NCI-H1694 (cell line): ENCODE measurements around the gene NBL1.
"Not testable (repeated sequence)": the region's sequence is repeated elsewhere in the genome, so short reads cannot be mapped to it uniquely, and the experiment has no call there.

Experiments used
- DNase-seq: peaks from one replicate; lab custom pipeline; 2025; lab: John Stamatoyannopoulos, UW

Gene NBL1

DNA sequence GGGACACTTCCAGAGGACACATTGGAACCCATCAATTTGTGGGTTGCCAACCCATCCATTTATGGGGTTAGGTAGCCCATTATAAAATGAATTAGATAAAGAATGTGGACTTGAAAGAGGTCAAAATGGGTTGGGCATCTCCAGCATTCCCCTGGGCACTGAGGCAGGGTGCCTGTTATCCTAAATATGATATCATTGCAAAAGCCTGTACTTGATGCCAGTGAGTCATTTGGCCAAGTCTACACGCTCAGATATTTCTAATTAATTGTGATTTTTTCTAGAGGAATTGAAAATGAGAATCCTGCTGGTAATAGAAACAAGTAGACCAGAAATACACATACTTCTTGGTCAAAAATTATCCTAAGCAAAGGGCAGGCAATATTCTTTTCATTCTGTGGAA, 21.9 kb upstream of the NBL1 start:
- DNase-seq: no peak

GRCh38 chr1:19623523-19623922, 20.6 kb upstream of the NBL1 start:
- no peak for DNase-seq

- no peak for DNase-seq
Measured at GRCh38 chr1:19625291-19625937, 18.7 kb upstream of the NBL1 start.

GRCh38 chr1:19628879-19629278, 15.2 kb upstream of the NBL1 start:
- no peak for DNase-seq

DNA sequence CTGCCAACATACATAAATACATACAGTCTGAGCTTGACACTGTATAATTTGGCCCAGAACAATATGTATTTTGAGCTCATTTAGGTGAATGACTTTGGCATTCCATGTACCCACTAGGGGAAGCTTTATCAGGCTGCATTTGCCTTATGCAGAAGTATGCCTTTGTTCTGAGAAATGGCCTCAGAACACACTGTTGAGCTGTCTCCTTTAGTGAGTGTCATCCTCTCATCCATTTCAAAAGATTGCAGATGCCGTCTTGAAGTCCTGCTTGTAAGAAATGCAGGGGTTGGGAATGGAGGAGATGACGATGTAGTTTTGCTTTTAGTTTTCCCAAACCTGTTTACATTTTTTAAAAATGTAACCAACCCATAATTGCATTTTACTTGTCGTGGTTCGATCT, 14.8 kb upstream of the NBL1 start:
- no peak for DNase-seq

- DNase-seq: not testable (repeated sequence)
Measured at GRCh38 chr1:19630192-19630591, 13.9 kb upstream of the NBL1 start.

- no peak for DNase-seq
Measured at GRCh38 chr1:19630720-19631395, 13.3 kb upstream of the NBL1 start.

DNA sequence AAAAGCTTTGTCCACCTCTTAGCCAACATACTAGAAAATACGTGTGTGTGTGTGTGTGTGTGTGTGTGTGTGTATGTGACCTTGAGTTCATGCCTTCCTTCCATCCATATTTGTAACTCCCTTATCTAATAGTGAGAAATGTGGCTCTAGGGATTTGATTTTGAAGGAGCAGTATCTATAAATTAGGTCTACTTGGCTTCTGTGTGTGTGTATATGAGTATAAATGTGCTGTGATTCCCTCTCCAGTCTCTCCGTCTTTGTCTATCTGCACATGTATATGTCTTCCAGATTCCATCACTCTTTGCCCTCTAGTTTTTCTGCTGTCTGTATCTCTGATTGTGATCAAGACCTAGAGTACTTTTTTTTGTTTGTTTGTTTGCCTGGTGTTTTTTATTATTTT, 11.9 kb upstream of the NBL1 start:
- no peak for DNase-seq

GRCh38 chr1:19633106-19633505, 11.0 kb upstream of the NBL1 start:
- no peak for DNase-seq

GRCh38 chr1:19635064-19635463, 9.0 kb upstream of the NBL1 start:
- not testable (repeated sequence) for DNase-seq

DNA sequence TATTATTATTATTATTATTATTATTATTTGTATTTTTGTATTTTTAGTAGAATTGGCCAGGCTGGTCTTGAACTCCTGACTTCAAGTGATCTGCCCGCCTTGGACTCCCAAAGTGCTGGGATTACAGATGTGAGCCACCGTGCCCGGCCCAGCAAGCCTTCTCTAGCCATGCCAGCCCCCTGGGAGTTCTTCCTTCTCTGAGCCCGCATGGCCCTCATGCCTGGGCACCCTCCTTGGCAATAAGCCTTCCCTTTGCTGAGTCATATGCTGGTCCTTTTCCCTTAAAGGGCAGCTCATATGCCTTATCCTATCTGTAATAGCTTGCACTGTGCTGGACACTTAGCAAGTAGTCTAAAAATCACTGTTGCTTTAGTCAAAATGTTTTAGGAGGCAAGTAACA, 8.5 kb upstream of the NBL1 start:
- DNase-seq: no peak

GRCh38 chr1:19636065-19636464, 8.0 kb upstream of the NBL1 start:
- no peak for DNase-seq

- not testable (repeated sequence) for DNase-seq
Measured at GRCh38 chr1:19636749-19637148, 7.4 kb upstream of the NBL1 start.

- DNase-seq: no peak
Measured at GRCh38 chr1:19637606-19638005, 6.5 kb upstream of the NBL1 start.

DNA sequence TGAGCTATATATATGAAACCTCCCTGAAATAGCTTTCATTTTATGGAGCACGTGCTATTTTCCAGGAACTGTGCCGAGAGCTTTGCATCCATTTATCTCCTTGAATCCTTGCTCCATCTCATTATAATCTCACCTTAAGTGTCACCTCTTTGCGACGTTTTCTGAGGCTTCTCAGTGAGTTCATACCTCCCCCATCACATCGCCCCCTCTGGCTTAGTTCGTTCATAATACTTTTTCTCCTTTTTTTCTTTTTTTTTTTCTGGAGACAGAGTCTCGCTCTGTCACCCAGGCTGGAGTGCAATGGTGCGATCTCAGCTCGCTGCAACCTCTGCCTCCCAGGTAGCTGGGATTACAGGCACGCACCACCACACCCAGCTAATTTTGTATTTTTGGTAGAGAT, 4.9 kb upstream of the NBL1 start:
- DNase-seq: not testable (repeated sequence)

DNA sequence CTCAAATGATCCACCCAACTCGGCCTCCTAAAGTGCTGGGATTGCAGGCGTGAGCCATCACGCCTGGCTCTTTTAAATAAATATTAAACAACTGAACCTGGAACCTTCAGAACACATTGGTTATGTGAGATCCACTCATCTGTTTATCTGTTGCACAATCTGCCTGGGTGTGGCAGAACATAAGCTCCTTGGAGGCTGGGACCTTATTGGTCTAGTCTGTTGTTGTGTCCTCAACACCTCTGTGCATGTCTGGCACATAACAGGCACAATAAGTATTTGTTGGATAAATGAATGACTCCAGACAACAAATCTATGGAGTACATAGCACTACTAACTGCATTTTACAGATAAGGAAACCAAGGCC, 4.1 kb upstream of the NBL1 start:
- DNase-seq: no peak

- no peak for DNase-seq
Measured at GRCh38 chr1:19640363-19641316, 3.5 kb upstream of the NBL1 start.

DNA sequence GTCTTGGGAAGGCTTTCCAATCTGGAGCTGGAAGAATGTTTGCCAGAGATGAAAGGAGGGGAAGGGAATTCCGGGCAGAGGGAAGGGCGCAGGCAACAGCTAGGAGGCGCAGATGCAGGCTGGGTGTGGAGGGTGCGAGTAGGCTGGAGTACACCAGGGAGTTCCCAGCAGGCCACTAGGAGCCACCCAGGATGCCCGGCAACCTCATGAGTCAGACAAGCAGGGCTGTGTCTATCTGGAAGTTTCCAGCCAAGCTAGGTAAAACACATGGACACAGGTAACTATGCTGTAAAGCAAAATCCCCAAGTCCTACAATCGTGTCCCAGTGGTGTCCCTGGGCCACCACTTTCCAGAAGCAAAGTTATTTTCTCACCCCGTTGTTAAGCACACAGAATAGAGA, 990 bp upstream of the NBL1 start:
- no peak for DNase-seq

DNA sequence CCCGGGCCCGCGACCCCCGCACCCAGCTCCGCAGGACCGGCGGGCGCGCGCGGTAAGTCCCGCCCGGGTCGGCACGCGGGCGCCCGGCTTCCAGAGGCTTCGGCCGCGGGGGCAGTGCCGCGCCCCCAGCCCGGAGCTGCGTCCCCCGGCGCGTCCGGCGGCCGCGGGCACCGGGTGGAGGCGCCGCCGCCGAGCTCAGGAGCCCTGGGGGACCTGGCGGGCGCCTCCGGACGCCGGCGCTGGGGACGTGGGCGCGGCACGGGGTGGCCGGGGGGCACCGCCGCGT, 227 bp downstream of the NBL1 start:
- no peak for DNase-seq

GRCh38 chr1:19644681-19645410, 735 bp downstream of the NBL1 start:
- no peak for DNase-seq

DNA sequence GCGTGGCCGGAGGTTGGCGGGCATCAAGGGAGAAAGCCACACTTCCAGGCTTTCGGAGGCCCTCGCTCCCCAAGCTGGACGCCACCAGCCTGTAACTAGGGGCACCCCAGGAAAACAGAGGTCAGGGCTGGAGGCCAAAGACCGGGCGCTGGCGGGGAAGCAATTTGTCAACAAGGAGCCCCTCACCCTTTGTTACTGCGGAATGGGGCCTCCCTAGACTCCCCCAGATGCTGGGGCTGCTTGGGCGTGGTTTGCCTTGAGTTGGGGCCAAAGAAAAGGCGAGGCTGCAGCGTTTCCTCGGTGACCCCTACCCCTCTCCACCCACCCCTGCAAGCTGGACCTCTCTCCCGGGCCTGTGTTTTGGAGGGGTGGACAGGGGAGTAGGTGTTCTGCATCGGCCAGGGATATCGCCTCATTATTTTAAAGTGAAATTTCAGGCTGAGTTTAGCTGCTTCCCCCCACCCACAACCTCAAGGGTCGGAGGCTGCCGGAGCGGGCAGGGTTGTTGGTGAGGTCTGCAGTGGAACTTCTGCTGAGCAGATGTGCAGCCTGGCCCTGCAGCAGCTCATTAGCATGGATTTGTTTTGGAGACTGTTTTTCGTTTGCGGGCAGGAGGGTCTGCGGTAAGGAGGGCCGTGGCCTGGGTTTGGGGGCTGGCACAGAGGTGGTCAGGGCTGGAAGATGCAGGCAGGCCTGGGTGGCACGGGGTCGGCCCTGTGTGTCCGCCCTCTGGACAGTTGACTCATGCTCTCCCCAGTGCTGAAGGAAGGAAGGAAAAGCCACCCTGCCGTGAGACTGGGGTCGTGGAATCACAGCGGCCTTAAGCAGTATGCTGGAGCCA, 1.5 kb downstream of the NBL1 start:
- no peak for DNase-seq
